Tibial artery (tissue), 4 donors: Measurements from ENCODE around the gene SACM1L.

Source experiments
- DNase-seq, 2 donors: peaks; one replicate each; pipeline ENCODE4 v3.0.0-alpha.2; 2019
- H3K27ac ChIP-seq, 2 donors: fragments of 200-600 bp; sonication (generic) in 1 of 2; 1 replicate in 1 of 2; 2 replicates in 1 of 2; pipeline ENCODE4 v1.5.1; 2018 to 2019; ENCODE audit warnings: mild to moderate bottlenecking in 1 of 2
- H3K27me3 ChIP-seq, 2 donors: fragments of 200-600 bp; sonication (generic) in 1 of 2; one replicate each; pipeline versions ENCODE4 v1.5.1 to v1.6.0; 2016 to 2019
- H3K36me3 ChIP-seq, 3 donors: fragments of 200-600 bp; sonication (generic) in 2 of 3; one replicate each; pipeline ENCODE4 v1.5.1; 2016 to 2019; ENCODE audit warnings: mild to moderate bottlenecking in 2 of 3
- H3K4me1 ChIP-seq, 4 donors: fragments of 200-600 bp; sonication (generic) in 2 of 4; 1 replicate in 3 of 4; 2 replicates in 1 of 4; pipeline ENCODE4 v1.5.1; 2016 to 2019
- H3K4me3 ChIP-seq, 2 donors: fragments of 200-600 bp; sonication (generic) in 1 of 2; 1 replicate in 1 of 2; 2 replicates in 1 of 2; pipeline ENCODE4 v1.5.1; 2018 to 2019; ENCODE audit warnings: mild to moderate bottlenecking in 2 of 2
- H3K9me3 ChIP-seq, 3 donors: fragments of 200-600 bp; sonication (generic) in 1 of 3; one replicate each; pipeline ENCODE4 v1.5.1; 2016 to 2019
- CTCF ChIP-seq, 2 experiments: fragments of 200-600 bp in 1 of 2; fragments of 450-650 bp in 1 of 2; IDR thresholded peaks; one replicate each; pipeline ENCODE4 v1.5.1; 2017 to 2019; ENCODE audit warnings: antibody characterized with exemption in 2 of 2, mild to moderate bottlenecking in 1 of 2, moderate library complexity in 1 of 2
- intact Hi-C: fragments of 100-400 bp; cut with DNase I; formaldehyde crosslinking; loops from one replicate; pipeline ENCODE4 v1.15.0; 2023; ENCODE audit warnings: low total_unique reads

Gene SACM1L

GRCh38 chr3:45737234-45737633 lies 48.0 kb downstream of the SACM1L start:
- peaks cover 90 to 100% (median 93%) of the 10 kb centered on the region in 3 donors for H3K36me3 ChIP-seq

DNA sequence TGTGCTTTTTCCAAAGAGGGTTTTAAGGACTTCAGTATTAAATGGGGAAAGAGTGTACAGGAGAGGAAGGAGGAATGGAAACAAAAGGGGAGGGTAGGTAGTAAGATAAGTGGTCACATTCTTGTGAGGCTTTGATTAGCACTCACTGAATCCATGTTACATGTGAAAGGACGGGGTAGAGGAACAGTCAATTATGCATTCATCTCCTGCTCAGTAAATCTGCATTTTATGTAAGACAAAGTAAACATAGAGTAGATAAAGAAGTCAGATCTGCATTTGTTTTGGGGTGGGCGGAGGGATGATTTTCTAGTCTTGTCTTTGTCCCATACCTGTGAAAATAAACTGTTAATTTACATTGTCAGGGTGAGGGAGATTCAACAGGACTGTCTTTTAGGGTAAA lies 50.8 kb downstream of the SACM1L start:
- Histone ChIP-seq H3K36me3 (peaks cover 82 to 99% (median 82%) of the 10 kb centered on the region in 3 donors), H3K9me3 (no peaks in the 10 kb centered on the region)

More at GRCh38 chr3:45737234-45737633, 48.0 kb downstream of the SACM1L start:
- Histone ChIP-seq H3K9me3 (no peaks in the 10 kb centered on the region), H3K27me3 (no peaks in the 10 kb centered on the region), H3K4me1 (no peaks in the 10 kb centered on the region), H3K27ac (no peak overlapping the region), H3K4me3 (no peak overlapping the region)
- TF ChIP-seq CTCF (IDR thresholded peaks at IDR 0.05) = no peak
- intact Hi-C loops = no loop called here
- DNase-seq = no peak

DNA sequence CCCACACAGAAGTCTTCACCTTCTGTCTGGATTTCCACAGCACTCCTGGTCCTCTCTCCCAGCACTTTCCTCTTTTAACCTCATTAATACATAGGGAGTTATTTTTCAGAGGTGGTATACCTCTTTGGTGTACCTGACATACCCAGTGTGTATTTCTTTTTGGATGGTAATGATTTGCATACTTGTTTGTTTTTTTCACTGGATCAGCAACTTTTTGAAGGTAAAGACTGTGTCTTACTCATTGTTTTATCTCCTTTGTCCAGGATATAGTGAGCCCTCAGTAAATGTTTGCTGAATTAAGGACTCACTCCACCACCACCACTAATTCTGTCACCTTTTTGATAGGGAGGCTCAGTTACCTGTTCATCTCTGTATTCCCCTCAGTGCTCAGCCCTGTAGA lies 52.1 kb downstream of the SACM1L start:
- Histone ChIP-seq H3K36me3 (peaks cover 77 to 99% (median 83%) of the 10 kb centered on the region in 3 donors), H3K27me3 (no peaks in the 10 kb centered on the region), H3K4me1 (no peaks in the 10 kb centered on the region), H3K9me3 (no peaks in the 10 kb centered on the region), H3K4me3 (no peak overlapping the region), H3K27ac (no peak overlapping the region)
- intact Hi-C loops = no loop called here
- DNase-seq = no peak
- TF ChIP-seq CTCF (IDR thresholded peaks at IDR 0.05) = no peak

More for the DNA sequence above, 50.8 kb downstream of the SACM1L start:
- H3K27ac ChIP-seq = no peak overlapping the region
- H3K4me3 ChIP-seq = no peak overlapping the region
- intact Hi-C loops = no loop called here
- no peaks in the 10 kb centered on the region for H3K4me1 ChIP-seq
- DNase-seq = no peak
- H3K27me3 ChIP-seq = no peaks in the 10 kb centered on the region
- TF ChIP-seq CTCF (IDR thresholded peaks at IDR 0.05) = no peak

- intact Hi-C loops = no loop called here
- Histone ChIP-seq H3K36me3 (peaks cover 77 to 99% (median 79%) of the 10 kb centered on the region in 3 donors), H3K9me3 (no peaks in the 10 kb centered on the region), H3K27ac (no peak overlapping the region), H3K4me3 (no peak overlapping the region), H3K27me3 (no peaks in the 10 kb centered on the region), H3K4me1 (no peaks in the 10 kb centered on the region)
- no peak for TF ChIP-seq CTCF (IDR thresholded peaks at IDR 0.05)
- no peak for DNase-seq
Observed at GRCh38 chr3:45741742-45742460, 52.7 kb downstream of the SACM1L start.

GRCh38 chr3:45742461-45743089 lies 53.4 kb downstream of the SACM1L start:
- Histone ChIP-seq H3K36me3 (peaks cover 73 to 99% (median 73%) of the 10 kb centered on the region in 3 donors), H3K27me3 (no peaks in the 10 kb centered on the region), H3K4me1 (no peaks in the 10 kb centered on the region), H3K4me3 (no peak overlapping the region), H3K27ac (no peak overlapping the region), H3K9me3 (no peaks in the 10 kb centered on the region)
- TF ChIP-seq CTCF (IDR thresholded peaks at IDR 0.05) = no peak
- intact Hi-C loops = no loop called here
- no peak for DNase-seq
